GM18505 (cell line): Measurements from ENCODE around the gene HOXC4.
"Not testable (repeated sequence)": the region's sequence is repeated elsewhere in the genome, so short reads cannot be mapped to it uniquely, and the experiment has no call there.

Experiments used
- ATAC-seq: cut with Tn5 transposase; IDR thresholded peaks from one replicate; pipeline ENCODE4 v1.9.1; 2021; ENCODE audit not compliant: unreplicated experiment
- POLR2A ChIP-seq: IDR thresholded peaks from 4 replicates; pipeline ENCODE4 v1.6.1; 2011; ENCODE audit warnings: borderline replicate concordance; ENCODE audit not compliant: insufficient read depth, insufficient read length; ENCODE audit errors: extremely low read depth

HOXC4 gene

DNA sequence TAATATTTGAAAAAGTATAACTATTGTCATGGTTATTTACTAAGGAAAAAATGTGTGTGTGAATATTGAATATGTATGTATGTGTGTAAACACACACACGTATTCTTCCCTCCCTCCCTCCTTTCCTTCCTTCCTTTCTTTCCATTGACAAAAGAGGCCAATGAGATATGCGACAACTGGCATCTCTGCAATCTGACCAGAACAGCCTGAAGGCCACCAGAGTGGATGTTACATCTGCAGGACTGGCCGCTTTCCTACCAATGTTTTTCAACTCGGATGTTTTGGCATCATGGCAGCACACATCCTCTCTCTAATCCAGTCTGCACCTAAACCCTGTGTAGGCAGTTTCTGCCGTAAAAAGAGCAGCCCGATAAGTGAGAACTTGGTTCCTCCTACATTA lies 20.7 kb downstream of the HOXC4 start:
- ATAC-seq: no peak
- no peak for TF ChIP-seq POLR2A

DNA sequence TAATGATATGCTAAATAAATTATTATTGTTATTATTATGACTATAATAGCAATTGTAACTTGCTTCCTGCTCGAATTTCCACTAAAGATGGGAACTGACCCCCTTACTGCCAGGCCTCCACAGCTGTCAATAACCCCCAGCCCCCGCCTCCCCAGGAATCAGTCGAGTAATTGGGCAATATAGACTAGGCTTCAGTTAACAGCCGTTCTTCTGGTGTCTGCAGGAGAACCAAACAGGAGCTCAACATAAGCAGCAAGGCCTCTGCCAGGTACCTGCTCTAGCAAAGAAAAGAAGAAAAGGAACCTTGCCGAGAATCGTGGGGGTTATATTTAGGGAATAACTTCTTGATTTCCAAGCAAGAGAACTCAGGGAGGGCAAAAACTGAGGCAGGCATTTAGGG lies 21.8 kb downstream of the HOXC4 start:
- ATAC-seq: no peak
- no peak for TF ChIP-seq POLR2A

DNA sequence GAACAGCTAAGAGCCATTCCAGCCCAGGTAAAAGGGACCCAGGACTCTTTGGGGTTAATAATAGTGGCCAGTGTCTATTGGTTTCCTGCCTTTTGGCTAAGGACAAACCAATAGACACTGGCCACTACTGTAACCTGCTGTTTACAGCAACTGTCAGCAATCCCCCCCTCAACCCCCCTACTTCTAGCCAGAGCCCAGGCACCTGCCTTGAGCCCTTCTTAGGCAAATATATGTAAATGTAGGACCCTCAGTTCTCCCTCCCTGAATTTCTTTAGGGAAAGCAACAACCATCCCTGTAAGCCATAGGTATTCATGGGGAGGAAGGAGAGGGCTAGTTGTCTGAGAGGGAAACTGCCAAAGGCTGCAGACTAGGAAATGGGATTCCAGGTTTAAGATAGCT lies 22.3 kb downstream of the HOXC4 start:
- no peak for TF ChIP-seq POLR2A
- ATAC-seq: no peak

DNA sequence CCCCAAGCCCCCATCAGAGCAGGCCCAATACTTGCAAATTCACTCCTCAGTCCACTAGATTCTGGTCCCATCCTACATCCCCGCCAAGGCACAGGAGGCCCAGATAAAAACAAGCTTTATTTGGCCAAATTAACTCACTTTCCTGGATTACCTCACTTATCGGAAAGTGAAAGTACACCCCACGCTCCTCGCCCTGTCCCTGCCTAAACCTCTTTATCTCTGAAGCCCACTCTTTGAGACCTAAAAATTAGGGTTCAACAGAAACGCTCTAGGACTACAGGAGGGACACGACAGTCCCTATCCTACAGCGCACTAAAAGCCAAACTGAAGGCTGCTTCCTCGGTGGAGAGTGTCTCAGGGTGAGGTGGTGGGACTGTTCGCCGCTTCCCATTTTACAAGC lies 24.2 kb downstream of the HOXC4 start:
- ATAC-seq: not testable (repeated sequence)

DNA sequence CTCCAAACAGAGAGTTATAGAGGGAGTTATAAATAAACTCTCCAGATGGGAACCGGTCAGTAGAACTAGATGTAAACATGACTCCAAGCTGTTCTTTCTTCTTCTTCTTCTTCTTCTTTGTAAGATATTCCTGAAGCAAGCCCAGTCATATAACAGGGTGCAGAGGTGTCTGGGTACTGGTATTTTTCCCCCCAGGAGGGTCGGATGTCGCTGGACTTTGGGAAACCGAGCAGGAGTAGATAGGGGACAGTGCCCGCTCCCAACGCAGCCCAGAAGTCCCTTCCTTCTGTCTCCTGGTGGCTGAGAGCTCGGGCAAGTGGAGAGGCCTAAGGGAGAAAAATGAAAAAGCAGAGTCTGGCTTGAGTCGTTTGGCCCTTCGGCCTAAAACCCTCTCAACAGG lies 25.5 kb downstream of the HOXC4 start:
- ATAC-seq: not testable (repeated sequence)

DNA sequence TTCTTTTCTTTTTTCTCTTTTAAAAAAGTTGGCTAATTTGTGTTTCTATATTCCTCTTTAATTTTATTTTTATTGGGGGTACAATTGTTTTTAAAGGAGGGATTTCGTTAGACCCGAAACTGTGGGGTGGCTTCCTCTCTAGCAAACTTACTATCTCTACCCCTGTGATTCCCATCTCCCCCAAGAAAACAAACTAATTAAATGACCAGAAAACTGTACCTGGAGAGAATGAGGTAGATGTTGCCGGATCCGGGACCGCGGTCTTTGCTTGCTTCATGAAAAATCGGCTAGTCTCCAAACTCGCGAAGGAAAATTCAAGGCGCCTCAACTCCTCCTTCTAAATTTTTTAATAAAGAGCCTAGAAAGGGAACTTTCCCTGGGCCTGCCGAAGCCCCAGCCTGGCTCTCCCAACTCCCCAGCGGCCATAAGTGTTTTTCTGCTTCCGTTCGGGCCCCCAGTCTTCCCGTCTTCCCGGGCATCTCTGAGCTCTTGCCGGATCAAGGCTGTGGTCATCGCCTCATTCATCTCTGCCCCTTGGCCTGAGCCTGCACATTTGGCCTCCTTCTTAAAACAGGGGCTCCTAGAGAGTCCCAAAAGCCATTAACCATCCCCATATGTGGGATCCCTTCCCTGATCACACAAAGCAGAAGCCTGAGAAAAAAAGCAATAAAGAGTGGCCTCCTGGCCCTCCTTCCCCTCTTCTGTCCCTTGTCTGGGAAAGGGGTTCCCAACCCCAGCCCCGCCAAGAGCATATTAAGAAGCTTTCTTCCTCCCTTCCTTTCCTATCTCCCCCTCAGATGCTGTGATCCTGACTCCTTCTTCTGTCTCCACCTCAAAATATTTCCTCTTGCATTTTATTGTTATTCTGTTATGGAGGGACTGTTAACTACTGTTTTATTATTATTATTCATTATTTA lies 26.6 kb downstream of the HOXC4 start:
- ATAC-seq: not testable (repeated sequence)

DNA sequence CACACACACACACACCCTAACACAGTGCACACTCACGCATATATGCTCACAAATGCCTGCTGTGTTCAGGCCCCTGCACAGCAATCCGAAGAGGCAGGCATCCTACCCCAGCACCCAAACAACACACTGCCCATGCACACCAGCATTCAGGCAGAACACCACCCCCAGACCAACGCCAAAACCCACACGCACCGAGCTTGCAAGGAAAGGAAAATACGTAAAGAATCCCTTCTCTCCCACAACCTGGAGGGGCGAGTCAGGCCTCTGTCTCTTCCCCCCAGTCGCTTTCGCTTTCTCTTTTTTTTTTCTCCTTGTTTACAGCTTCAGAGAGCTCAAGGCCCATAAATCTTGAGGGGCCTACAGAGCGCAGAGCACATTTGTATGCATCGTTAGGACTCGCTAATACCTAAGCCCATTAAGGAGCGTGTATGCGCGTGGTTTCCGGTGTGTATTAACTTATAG lies 27.4 kb downstream of the HOXC4 start:
- ATAC-seq: not testable (repeated sequence)

DNA sequence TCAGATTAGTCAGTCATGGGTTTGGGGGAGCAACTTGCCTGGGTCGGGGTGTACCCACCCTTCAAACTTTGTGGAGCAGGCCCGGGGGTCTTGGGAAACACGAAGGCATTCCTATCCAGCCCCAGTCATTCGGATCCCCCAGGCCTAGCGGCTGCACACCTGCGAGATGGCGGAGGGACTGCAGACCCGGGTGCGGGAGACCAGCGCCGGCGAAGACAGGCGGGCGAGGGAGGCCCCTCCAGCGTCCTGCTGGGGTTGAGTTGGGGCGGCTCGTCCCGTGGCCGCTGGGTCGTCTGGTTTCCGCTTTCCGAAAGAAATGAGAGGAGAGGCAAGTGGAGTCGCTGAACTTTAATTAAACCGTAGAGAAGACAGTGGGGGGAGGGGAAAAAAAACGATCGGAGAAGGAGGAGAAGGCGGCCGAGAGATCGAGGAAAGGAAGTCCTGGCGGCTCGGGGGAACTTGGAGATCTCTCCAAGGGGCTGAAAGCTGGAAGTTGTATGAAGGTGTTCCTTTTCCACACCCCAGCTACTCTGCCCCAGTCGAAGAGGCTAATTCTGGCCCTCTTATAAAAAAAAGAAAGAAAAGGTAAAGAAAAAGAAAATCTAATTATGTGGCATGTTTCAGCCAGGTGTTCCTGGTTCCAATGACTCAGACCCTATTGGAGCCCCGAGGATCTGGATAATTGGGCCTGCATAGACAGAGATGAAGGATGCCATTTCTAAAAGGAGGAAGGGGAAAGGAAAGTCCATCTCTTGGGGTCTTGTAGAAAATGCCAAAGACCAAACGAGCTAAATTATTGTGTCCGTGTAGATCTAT lies 28.2 kb downstream of the HOXC4 start:
- not testable (repeated sequence) for ATAC-seq

DNA sequence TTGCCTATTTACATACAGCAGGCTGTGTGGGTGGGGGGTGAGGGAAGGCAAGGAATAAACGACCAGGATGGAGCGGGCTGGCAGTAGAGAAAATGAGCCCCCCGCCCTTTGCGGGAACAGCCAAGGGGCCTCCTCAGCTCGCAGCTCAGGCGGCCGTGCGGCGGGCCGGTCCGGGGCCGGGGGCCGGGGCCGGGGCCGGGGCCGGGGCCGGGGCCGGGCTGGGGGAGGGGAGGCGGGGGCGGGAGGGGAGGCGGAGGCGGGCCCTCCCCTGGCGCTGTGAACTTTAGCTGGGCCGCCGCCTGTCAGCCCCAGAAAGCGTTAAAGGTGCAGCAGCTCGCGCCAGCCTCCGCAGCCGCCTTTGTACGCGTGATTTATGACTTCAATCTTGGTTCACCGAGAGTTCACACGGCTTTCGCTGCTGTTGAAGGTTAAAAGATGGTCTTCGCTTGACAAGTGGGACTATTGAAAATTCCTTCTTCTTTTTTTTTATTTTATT lies 28.8 kb downstream of the HOXC4 start:
- ATAC-seq: no peak
- no peak for TF ChIP-seq POLR2A

DNA sequence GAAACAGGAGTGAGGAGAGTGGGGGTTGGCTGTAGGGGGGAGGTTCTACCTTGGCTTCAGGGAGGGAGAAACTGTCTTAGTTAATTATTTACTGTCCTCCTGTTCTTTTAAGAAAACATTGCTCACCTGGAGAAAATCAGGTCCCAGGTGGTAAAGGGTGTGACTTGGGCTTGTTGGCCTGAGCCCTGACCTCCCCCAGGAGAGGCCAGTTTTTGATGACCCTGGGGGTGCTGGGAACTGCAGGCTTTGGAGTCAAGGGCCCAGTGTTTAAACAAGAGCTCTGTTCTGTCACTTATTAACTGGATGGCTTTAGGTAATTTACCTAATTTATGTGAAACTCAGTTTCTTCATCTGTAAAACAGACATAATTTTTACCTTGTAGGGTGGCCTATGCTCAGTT lies 34.4 kb downstream of the HOXC4 start:
- not testable (repeated sequence) for ATAC-seq

DNA sequence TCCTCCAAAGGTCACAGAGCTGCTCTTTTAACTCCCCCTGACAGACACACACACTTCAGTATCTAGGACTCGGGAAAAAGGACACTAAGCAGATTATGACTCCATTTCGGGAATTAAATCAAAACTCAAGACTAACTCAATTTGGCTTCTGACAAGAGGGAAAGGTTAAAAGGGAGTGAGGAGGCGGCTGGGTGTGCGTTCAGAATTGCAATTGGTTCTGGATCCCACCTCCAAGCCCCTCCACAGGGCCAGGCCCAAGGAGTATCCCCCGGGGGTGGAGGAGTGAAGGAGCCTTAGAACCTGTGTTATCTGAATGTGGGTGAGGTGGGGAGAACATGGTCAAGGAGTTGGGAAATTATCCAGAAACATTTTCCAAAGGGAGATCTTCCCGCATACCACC lies 35.8 kb downstream of the HOXC4 start:
- ATAC-seq: not testable (repeated sequence)

DNA sequence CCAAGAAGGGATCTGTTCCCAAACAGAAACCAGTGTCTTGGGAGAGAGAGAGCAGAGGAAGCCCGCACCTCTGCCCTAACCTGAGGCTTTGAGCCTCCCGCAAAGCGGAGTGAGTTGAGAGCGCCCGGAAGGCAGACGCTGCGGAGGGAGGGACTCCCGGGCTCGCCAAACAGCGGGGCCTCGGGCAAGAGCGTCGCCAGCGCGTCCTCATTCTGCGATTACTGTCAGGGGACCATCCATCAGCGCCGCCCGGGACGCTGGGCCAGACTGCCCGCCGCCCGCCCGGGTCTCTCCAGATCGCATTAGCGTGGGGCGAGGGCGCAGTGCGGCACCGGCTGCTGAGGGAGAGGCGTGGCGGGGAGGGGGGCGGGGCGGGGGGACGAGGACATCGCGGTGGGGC lies 36.7 kb downstream of the HOXC4 start:
- ATAC-seq: not testable (repeated sequence)

DNA sequence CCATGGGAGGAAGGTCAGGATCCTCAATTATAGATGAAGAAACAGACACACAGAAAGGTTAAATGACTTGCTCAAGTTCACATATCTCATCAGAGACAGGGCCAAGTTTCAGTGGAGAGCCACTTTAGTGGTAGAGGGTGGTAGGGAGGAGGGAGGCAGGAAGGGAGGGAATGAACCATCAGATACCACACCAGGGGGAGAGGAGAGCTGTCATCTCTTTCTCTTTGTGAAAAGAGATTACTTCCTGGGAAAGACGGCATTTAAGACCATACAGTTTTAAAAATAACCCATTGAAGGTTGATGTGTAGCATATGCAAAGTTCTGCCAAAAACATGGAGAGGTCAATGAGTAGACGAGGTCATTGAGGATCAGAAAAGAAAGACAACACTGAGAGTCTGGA lies 39.3 kb downstream of the HOXC4 start:
- ATAC-seq: not testable (repeated sequence)

DNA sequence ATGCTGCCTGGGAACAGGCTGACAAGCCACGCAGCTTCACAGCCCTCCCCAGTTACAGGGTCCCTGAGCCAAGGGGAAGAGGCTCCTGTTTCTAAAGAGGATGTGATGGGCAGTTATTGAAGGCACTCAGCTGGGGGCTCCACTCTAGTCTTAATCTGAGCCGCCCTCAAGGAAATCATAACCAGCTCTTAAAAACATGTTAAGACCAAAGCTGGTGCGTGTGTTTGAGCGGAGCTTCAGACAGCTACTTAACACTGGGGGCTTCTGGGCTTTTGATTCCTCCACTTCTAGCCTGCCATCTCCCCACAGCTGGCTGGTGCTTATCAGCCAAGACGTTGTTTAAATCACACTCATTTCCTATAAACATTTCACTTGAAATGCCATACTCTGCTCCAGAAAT lies 42.3 kb downstream of the HOXC4 start:
- ATAC-seq: not testable (repeated sequence)

DNA sequence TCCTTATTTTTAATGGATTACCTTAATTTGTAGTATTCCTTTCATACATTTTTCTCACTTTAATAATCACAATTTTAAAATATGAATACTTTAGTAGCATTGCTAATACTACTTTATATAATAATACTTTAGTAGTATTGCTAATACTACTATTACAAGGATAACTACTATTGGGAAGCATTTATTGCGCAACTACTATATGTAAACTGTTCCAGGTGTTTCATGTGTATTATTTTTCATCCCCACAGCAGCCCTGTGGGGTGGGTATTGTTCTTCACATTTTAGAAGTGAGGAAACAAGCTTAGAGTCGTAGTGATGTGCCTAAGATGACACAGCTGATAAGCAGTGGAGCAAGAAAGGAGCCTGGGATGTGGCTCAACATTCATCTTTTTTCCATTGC lies 45.0 kb downstream of the HOXC4 start:
- not testable (repeated sequence) for ATAC-seq

DNA sequence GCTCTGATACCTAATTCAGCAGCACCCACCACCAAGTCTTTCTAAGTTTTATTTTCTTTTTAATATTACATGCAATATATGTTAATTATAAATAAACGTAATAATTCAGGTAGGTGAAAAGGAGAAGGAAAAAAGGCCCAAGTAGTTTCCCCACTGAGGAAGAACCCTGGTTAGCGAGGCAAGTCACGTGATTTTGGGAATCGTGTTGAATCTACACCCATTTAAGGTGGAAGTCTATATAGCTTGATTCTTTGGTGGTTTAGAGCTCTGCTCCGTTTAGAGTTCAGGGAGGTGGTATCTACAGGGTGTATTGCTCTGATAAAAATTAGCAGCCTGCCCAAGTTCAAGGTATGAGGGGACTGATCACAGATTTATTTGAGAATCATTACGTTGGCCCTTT lies 47.0 kb downstream of the HOXC4 start:
- ATAC-seq: not testable (repeated sequence)

DNA sequence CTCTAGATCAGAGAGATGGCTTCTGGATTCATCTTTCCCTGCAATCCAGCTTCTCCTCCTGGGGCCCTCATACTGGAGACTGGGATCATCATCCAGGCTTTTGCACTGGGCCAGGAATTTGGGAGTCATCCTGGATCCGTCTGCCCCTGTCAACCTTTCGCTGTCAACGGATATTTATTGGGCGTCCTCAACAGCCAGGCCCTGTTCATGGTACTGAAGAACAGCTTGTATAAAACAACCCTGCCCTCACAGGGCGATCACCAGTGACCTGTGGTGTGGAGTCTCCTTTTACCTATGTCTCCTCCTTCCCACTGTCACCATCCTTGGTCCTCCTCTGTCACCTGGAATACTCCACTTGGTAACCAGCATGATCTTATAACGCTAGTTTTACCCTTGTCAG lies 48.6 kb downstream of the HOXC4 start:
- ATAC-seq: not testable (repeated sequence)

DNA sequence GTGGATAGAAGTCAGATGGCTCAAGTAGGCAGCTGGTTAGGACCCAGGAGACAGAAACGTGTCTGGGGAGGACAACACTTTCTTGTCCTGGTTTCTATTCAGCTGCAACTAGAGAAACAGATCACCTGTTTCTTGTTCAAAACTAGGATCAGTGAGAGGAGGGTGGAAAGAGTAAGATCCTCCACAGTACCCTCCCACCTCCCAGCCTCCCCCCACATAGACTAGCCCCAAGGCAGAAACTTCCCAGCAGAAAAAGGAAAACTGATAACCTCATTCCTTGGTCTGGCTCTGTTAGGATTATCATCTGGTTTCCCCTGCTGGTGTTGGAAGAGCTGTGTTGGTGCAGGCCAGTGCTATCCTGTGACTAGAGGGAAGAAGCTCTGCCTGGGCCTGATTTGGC lies 50.2 kb downstream of the HOXC4 start:
- not testable (repeated sequence) for ATAC-seq
